HCT116 (cell line): ENCODE measurements around the gene NCAPH2. TPM values are rescaled to one million over a fixed set of nuclear protein-coding genes. Genes with fewer than 3 reads are reported as not detected.

Experiments
- ATAC-seq: fragments of 200-7000 bp; cut with Tn5 transposase; 2 replicates; pipeline ENCODE4 v1.9.1; 2020; ENCODE audit warnings: mild to moderate bottlenecking, moderate library complexity
- BruUV-seq: library from RNA; stranded (reverse); fragments of 400-500 nt; replicated peaks from 2 replicates; lab custom pipeline; 2021; lab: Mats Ljungman, UMichigan
- CTCF ChIA-PET: fragments of 300-600 bp; sonication (Branson Sonifier 250); formaldehyde crosslinking; loops from one replicate; lab custom pipeline; 2021; ENCODE audit warnings: antibody characterized with exemption; lab: Charles Lee
- POLR2A ChIA-PET: fragments of 300-600, 350-600 bp; sonication (Branson Sonifier 250); formaldehyde crosslinking; loops from one replicate; lab custom pipeline; 2021; ENCODE audit warnings: antibody characterized with exemption; lab: Charles Lee
- RAD21 ChIA-PET, 2 experiments: fragments of 300-600 bp; sonication (Branson Sonifier 250); formaldehyde crosslinking; loops; one replicate each; lab custom pipeline; 2023; ENCODE audit warnings: low total read pairs in 2 of 2; ENCODE audit not compliant: uncharacterized antibody in 2 of 2, unreplicated experiment in 2 of 2, low non-redundant PET in 1 of 2; lab: Charles Lee
- DNase-seq: peaks from one replicate; pipeline ENCODE4 v3.0.0-alpha.2; 2010; ENCODE audit warnings: low read depth, low spot score
- H2AFZ ChIP-seq: fragments of 200-600 bp; shearing (Covaris generic), sonication (generic); 2 replicates; pipeline ENCODE4 v1.6.1; 2017; ENCODE audit warnings: low read depth, mixed run types, mixed read lengths, antibody characterized with exemption, low read length; ENCODE audit not compliant: poor library complexity, severe bottlenecking
- H3K27ac ChIP-seq: 2 replicates; pipeline ENCODE4 v1.5.1; 2012; ENCODE audit warnings: low read depth, low read length
- H3K27me3 ChIP-seq: fragments of 200-600 bp; sonication (generic); 2 replicates; pipeline ENCODE4 v1.6.1; 2016; ENCODE audit warnings: mixed run types, low read length, mixed read lengths; ENCODE audit not compliant: insufficient read depth
- H3K36me3 ChIP-seq, 2 experiments: fragments of 200-500 bp in 1 of 2; fragments of 200-600 bp in 1 of 2; sonication (Bioruptor generic) in 1 of 2; sonication (generic) in 1 of 2; 2 replicates each; pipeline versions ENCODE4 v1.5.1 to v1.6.1; 2014 to 2016; ENCODE audit warnings: low read length in 2 of 2, inconsistent platforms in 1 of 2, mixed read lengths in 1 of 2, mixed run types in 1 of 2; ENCODE audit not compliant: insufficient read depth in 2 of 2, control insufficient read depth in 1 of 2
- H3K4me1 ChIP-seq, 2 experiments: fragments of 200-600 bp in 1 of 2; sonication (generic) in 1 of 2; 2 replicates each; pipeline versions ENCODE4 v1.5.1 to v1.6.1; 2012 to 2017; ENCODE audit warnings: low read length in 2 of 2, inconsistent platforms in 1 of 2, mild to moderate bottlenecking in 1 of 2, mixed read lengths in 1 of 2, mixed run types in 1 of 2, moderate library complexity in 1 of 2; ENCODE audit not compliant: insufficient read depth in 2 of 2, control insufficient read depth in 1 of 2
- H3K4me2 ChIP-seq: fragments of 200-600 bp; sonication (generic); 2 replicates; pipeline ENCODE4 v1.6.1; 2017; ENCODE audit warnings: mixed run types, low read length, mixed read lengths
- H3K4me3 ChIP-seq, 2 experiments: fragments of 200-600 bp in 1 of 2; sonication (generic) in 1 of 2; replicated peaks in 1 of 2; 2 replicates each; pipeline ENCODE4 v1.5.1; 2011 to 2016; ENCODE audit warnings: low read length in 2 of 2, control low read depth in 1 of 2, low read depth in 1 of 2, mild to moderate bottlenecking in 1 of 2, mixed read lengths in 1 of 2, mixed run types in 1 of 2
- H3K79me2 ChIP-seq: fragments of 200-600 bp; sonication (generic); 2 replicates; pipeline ENCODE4 v1.6.1; 2017; ENCODE audit warnings: mild to moderate bottlenecking, mixed run types, low read length, moderate library complexity, mixed read lengths; ENCODE audit not compliant: insufficient read depth
- H3K9ac ChIP-seq: fragments of 200-600 bp; sonication (generic); 2 replicates; pipeline ENCODE4 v1.6.1; 2016; ENCODE audit warnings: low read length, mixed read lengths
- H3K9me2 ChIP-seq: fragments of 200-600 bp; sonication (generic), shearing (Covaris generic); 2 replicates; pipeline ENCODE4 v1.6.1; 2017; ENCODE audit warnings: mixed run types, mild to moderate bottlenecking, moderate library complexity; ENCODE audit not compliant: insufficient read depth
- H3K9me3 ChIP-seq, 2 experiments: fragments of 200-500 bp in 1 of 2; fragments of 200-600 bp in 1 of 2; sonication (Bioruptor generic) in 1 of 2; sonication (generic) in 1 of 2; 2 replicates each; pipeline ENCODE4 v1.6.1; 2014 to 2017; ENCODE audit warnings: low read length in 2 of 2, mixed read lengths in 2 of 2, inconsistent platforms in 1 of 2, low read depth in 1 of 2, mild to moderate bottlenecking in 1 of 2, mixed run types in 1 of 2, moderate library complexity in 1 of 2; ENCODE audit not compliant: control insufficient read depth in 1 of 2, insufficient read depth in 1 of 2
- H4K20me1 ChIP-seq: fragments of 200-600 bp; sonication (generic), shearing (Covaris generic); 2 replicates; pipeline ENCODE4 v1.6.1; 2017; ENCODE audit warnings: mixed run types, mild to moderate bottlenecking, moderate library complexity; ENCODE audit not compliant: insufficient read depth
- MAX ChIP-seq: IDR thresholded peaks from 2 replicates; pipeline ENCODE4 v1.6.1; 2012
- POLR2A ChIP-seq: IDR thresholded peaks from 2 replicates; pipeline ENCODE4 v1.7.0; 2011; ENCODE audit warnings: borderline replicate concordance; ENCODE audit not compliant: insufficient read depth, insufficient read length; ENCODE audit errors: extremely low read depth
- POLR2AphosphoS5 ChIP-seq: IDR thresholded peaks from 2 replicates; pipeline ENCODE4 v1.6.1; 2011; ENCODE audit warnings: mild to moderate bottlenecking, low read depth, low read length, moderate library complexity
- REST ChIP-seq: IDR thresholded peaks from 2 replicates; pipeline ENCODE4 v1.6.1; 2012; ENCODE audit warnings: low read depth
- YY1 ChIP-seq: IDR thresholded peaks from 2 replicates; pipeline ENCODE4 v1.6.1; 2011; ENCODE audit warnings: low read length, low read depth, moderate library complexity, mild to moderate bottlenecking; ENCODE audit not compliant: insufficient replicate concordance; ENCODE audit errors: extremely low read depth
- intact Hi-C: fragments of 100-400 bp; cut with micrococcal nuclease; formaldehyde crosslinking; loops from 2 replicates; pipeline ENCODE4 v1.10.0; 2022
- total RNA-seq: library from RNA; stranded (reverse); gene quantifications from one replicate; pipeline ENCODE4 v1.2.1, GENCODE V29; 2021; ENCODE audit not compliant: unreplicated experiment

The NCAPH2 gene
- total RNA-seq, 1 experiment from 2014 or later, result 99.1 TPM

- Histone ChIP-seq H3K4me3 (no peak overlapping the region; a peak in 1 of 4 replicates), H3K36me3 (no peaks in the 10 kb centered on the region), H3K4me1 (peaks cover 13 to 39% of the 10 kb centered on the region in 2 experiments; a peak in 3 of 4 replicates), H2AFZ (peak overlapping the region; percentile 94), H3K27ac (peak overlapping the region; percentile 27; the same call in 1 of the 2 replicates), H3K27me3 (no peaks in the 10 kb centered on the region), H3K9me2 (no peaks in the 10 kb centered on the region), H4K20me1 (no peaks in the 10 kb centered on the region), H3K9ac (peak overlapping the region; percentile 53), H3K79me2 (no peaks in the 10 kb centered on the region), H3K4me2 (peak overlapping the region; percentile 77), H3K9me3 (no peaks in the 10 kb centered on the region)
- TSS peak; percentile 81 for BruUV-seq
- RAD21 ChIA-PET, result no interaction called here
- DNase-seq, result no peak
- peak; percentile 33 for ATAC-seq
- intact Hi-C loops, result no loop called here
- POLR2A ChIA-PET, result interaction anchor here (1.6 to 1.9 kb wide), 3 partner anchors 10 to 15 kb away, joined by 5 to 7 read pairs (median 7); partner anchors contain the start of gene TYMP
- CTCF ChIA-PET, result interaction anchor here (1.0 to 1.8 kb wide), 2 partner anchors 9 to 19 kb away, joined by 3 to 6 read pairs; partner anchors contain the start of gene SCO2
- no peak for TF ChIP-seq MAX
- no peak for TF ChIP-seq POLR2A
- TF ChIP-seq REST, result no peak
- TF ChIP-seq YY1, result no peak
- no peak for TF ChIP-seq POLR2AphosphoS5
Measured at GRCh38 chr22:50544746-50545253, 36.8 kb downstream of the NCAPH2 start.
